NCI-H1105 treated with DMSO at 0.1 percent for 48 hours (cell line): Measurements from ENCODE around the gene SMAP2.

ENCODE experiments used
- DNase-seq: peaks from one replicate; lab custom pipeline; 2025; lab: John Stamatoyannopoulos, UW

Gene SMAP2

DNA sequence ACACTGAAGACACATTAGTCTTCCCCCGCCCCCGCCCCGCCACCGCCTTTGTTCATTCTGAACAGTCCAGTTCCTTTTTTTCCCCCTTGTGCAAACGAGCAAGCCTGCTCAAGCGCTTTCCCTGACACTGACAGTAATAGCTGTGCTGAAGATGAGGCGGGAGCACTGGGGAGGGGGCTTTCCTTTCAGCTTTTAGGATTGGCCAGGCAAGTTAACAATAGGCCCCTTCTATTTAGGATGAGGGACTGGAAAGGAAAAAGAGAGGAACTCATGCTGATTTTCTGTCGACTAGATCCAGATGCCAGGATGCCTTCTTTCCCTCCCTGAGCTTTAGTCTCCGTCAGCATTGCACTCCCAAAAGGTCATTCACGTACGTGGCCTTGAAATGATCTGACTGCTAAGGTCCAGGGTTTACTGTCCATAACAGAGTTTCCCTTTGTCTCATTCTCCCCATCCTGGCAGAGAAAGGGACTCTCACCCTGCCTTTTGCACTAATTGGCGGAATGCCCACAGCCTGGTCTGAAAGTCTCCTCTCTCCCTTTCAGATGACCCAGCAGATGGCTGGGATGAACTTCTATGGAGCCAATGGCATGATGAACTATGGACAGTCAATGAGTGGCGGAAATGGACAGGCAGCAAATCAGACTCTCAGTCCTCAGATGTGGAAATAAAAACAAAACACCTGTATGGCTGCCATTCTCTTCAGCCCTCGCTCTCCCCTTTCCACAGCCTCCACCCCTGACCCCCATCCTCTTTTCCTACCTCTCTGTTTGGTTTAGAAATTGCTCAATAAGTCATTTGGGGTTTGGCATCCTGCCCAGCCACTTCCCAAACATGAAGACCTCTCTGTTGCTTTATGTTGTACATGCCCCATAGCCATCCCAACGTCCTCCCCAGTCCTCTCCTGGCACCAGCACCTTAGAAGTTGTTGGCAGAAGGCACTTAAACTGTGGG is 48.2 kb downstream of the SMAP2 start:
- peak; percentile 73 for DNase-seq

- no peak for DNase-seq
These were observed 49.2 kb downstream of the SMAP2 start for GRCh38 chr1:40422630-40423263.

DNA sequence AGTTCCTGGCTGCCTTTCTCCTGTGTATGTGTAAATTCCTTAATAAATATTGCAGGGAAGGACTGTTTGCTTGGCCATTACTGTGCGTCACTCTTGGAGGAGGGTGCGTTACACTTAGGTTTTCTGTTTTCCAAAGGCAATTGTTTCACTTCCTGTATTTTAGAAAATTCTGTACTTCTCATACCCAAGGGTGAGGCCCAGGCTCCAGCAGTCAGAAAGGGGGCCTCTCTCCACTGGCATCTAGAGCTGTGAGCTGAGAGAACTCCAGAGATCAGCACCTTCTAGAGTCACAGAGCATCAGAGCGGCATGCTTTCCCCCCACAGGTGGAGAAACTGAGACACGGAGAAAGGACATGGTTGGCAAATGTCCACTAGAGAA is 49.7 kb downstream of the SMAP2 start:
- DNase-seq, result no peak

DNA sequence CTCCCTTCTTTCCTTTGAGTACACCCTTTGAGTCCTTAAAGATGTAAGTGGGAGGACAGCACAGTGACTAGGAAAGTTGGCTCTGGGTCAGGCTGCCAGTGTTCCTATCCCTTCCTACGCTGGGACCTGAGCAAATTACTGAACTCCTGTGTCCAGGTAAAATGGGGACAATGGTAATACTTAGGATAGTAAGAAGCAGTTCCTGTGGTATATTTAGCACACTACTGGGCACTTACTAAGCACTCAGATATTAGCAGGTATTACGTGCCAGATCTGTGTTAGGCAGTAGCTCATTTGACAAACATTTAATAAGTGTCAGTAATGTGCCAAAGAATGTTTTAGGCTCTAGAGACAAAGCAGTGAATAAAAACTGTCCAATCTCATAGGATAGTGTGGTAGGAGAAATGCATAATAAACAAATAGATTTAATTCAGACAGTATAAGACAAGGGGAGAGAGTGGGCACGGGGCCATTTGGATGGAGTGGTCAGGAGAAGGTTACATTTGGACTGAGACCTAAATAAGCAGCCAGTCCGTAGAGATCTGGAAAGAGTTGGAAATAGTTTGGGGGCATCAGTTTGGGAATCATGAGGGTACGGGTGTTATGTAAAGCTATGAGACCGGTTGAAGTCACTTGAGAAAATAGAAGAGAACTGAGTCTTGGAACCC is 50.6 kb downstream of the SMAP2 start:
- no peak for DNase-seq

DNA sequence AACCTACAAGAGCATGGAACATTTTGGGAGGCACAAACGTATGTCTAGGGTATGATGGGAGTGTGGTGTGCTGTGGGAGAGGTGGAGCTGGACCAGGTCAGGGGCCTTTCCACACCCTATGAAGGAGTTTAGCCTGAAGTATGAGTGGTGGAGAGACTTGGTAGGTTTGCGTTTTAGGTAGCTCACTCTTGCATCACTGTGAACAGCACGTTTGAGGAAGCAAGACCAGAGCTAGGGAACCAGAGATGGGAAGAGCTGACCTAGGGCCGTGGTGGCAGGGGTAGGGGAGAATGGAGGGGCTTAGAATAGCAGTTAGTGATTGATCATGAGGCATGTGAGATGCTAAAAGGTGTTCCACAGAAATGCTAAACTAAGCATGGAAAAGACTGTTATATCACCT is 51.7 kb downstream of the SMAP2 start:
- no peak for DNase-seq

- no peak for DNase-seq
These were observed 57.9 kb downstream of the SMAP2 start for GRCh38 chr1:40431385-40431784.

- no peak for DNase-seq
These were observed 59.3 kb downstream of the SMAP2 start for GRCh38 chr1:40432644-40433390.

- no peak for DNase-seq
These were observed 61.9 kb downstream of the SMAP2 start for GRCh38 chr1:40435471-40435870.

GRCh38 chr1:40435876-40436275 is 62.3 kb downstream of the SMAP2 start:
- no peak for DNase-seq

- DNase-seq, result peak; percentile 42
These were observed 65.0 kb downstream of the SMAP2 start for GRCh38 chr1:40438391-40439015.

DNA sequence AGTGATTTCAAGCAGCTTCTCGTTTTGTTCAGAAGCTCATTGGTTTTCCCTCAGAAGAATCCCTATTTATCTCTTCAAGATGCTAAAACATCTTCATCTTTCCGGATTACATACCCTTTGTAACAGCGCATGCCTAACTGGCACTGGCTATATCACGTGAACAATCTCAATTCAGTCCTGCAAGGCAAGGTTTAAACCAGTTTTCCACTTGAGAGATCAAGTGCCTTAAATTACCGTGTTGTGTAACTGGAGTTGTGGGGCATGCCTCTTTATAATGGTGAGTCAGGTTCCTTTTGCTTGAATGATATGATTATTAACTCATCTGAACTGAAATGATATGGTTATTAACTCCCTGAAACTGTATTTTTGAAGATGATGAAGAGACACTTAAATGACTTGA is 65.7 kb downstream of the SMAP2 start:
- no peak for DNase-seq

DNA sequence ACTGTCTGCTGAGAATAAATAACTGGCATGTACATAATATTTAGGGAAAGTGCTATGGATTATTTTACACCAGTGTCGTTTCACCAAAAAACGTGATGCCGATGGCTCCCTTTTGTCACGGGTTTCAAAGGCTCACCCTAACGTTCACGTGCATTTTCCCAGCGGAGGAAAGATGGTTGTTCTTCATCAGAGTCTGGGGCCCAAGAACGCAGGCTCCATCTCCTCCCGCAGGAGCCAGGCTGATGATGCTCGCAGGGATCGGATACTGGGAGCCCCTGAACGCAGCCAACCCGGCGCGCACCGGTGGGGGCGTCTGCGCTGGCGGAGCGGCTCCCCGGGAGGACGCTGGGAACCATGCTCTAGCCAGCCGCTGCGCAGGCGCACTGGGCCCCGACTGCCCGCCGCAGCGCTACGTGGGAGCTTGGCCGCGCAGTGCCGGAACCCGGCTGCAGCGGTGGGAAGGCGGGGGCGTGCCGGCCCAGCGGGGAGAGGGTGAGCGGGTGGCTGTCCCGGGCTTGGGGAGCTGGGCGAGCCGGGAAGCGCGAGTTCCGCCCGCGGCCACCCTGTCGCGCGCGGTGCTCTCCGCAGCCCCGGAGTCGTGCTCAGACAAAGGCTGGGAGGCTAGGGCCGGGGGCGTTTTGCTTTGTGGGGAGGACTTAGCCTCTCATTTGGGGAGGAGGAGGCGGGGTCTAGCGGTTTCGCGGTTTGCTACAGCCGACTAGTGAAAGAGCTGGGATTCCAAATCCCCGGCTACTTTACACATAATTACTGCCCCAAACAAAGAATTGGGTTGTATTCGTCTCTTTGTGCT is 76.4 kb downstream of the SMAP2 start, which contains the start of gene ZFP69B:
Gene ZFP69B (plus strand): TSS at position 793 of the 811 bp plus-strand sequence. CDS start 486 bp downstream, outside the sequence.
- peak; percentile 92 for DNase-seq

DNA sequence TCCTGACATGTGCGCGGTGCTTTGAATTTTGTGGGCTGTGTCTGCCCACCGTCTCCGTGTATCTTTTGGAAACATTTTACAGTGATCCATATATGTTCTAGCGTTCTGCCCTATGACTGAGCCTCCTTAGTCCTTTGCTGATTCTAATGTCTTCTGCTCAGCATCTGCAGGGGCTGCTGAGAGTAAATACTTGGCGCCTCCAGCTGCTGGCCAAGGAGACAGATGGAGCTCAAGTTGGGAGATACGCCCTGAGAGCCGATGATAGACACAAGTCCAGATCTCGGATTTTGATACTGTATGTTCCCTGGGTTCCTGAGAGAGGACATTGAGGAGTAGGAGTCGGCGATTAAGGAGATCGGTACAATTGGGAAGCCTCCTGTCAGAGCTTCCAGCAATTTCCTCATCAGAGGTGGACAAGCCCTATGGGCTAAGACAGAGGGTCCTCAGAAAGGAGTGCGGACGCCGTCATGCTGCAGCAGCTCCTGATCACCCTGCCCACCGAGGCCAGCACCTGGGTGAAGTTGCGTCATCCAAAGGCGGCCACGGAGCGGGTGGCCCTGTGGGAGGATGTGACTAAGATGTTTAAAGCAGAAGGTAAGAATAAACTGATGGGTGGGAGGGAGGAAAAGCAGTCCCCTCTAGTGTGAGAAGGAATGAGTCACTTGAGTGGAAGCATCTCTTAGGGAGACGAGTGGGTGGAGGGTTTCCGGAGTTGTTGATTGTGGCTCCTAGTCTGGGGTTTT is 77.1 kb downstream of the SMAP2 start:
- DNase-seq, result no peak

DNA sequence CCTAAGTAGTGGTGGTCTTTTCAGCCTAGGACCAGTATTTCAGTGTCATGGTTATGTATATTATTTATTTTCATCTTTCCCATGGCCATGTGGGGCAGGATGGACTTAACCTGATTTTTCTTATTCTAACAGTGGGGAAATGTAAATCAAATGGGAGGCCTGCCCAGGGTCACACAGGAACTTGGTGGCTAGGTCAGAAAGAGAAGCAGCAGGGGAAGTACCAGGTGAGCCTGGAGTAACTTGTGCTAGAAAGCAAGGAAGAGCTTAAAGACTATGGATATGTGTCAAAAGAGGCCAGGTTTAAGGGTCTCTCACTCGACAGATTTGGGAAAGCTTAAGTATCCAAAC is 77.7 kb downstream of the SMAP2 start:
- no peak for DNase-seq

DNA sequence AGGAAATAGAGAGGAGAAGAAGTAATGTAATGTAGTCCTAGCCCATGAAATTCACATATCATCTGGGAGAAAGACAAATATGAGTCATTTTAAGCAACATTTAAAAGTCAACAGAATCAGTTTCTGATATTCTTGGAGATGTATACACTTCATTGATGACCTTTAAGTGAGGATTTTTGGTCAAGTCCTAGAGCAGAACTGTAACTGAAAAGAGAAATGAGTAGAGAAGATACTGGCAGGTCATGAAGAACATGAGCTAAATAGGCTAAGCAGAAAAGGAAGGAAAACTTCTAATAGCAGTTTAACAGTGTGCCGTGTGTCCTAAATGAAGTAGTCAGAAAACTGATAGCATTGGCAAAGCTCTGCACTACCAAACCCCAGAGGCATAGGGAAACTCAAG is 81.3 kb downstream of the SMAP2 start:
- DNase-seq, result no peak

DNA sequence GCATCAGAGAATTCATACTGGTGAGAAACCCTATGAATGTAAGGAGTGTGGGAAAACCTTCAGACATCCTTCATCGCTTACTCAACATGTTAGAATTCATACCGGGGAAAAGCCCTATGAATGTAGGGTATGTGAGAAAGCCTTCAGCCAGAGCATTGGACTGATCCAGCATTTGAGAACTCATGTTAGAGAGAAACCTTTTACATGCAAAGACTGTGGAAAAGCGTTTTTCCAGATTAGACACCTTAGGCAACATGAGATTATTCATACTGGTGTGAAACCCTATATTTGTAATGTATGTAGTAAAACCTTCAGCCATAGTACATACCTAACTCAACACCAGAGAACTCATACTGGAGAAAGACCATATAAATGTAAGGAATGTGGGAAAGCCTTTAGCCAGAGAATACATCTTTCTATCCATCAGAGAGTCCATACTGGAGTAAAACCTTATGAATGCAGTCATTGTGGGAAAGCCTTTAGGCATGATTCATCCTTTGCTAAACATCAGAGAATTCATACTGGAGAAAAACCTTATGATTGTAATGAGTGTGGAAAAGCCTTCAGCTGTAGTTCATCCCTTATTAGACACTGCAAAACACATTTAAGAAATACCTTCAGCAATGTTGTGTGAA is 89.5 kb downstream of the SMAP2 start:
- DNase-seq, result no peak

- DNase-seq, result no peak
These were observed 95.8 kb downstream of the SMAP2 start for GRCh38 chr1:40469327-40469726.
